Stomach (tissue), 9 donors: ENCODE data around the gene GAST. TPM values are rescaled to one million over a fixed set of nuclear protein-coding genes. Genes with fewer than 3 reads are reported as not detected.

ENCODE experiments used
- DNase-seq, 2 donors: peaks; one replicate each; pipeline versions ENCODE4 v3.0.0 to v3.0.0-alpha.2; 2013 to 2019
- H3K27ac ChIP-seq, 5 donors: fragments of 200-600 bp in 4 of 5; sonication (generic) in 4 of 5; one replicate each; pipeline ENCODE4 v1.5.1; 2013 to 2019; ENCODE audit warnings: mild to moderate bottlenecking in 1 of 5, moderate library complexity in 1 of 5
- H3K27me3 ChIP-seq, 3 donors: fragments of 200-600 bp; sonication (generic); one replicate each; pipeline ENCODE4 v1.5.1; 2017 to 2019; ENCODE audit warnings: mixed run types in 1 of 3
- H3K36me3 ChIP-seq, 4 donors: fragments of 200-600 bp; sonication (generic); 1 replicate in 3 of 4; 2 replicates in 1 of 4; pipeline ENCODE4 v1.5.1; 2016 to 2019
- H3K4me1 ChIP-seq, 4 donors: fragments of 200-600 bp; sonication (generic); one replicate each; pipeline ENCODE4 v1.5.1; 2016 to 2019
- H3K4me3 ChIP-seq, 4 donors: fragments of 200-600 bp; sonication (generic) in 3 of 4; one replicate each; pipeline ENCODE4 v1.5.1; 2016 to 2019; ENCODE audit warnings: mild to moderate bottlenecking in 1 of 4
- H3K9me3 ChIP-seq, 4 donors: fragments of 200-600 bp; sonication (generic); one replicate each; pipeline ENCODE4 v1.5.1; 2016 to 2019
- EP300 ChIP-seq: sonication (generic); formaldehyde crosslinking; IDR thresholded peaks from one replicate; pipeline ENCODE4 v1.6.1; 2017; ENCODE audit warnings: antibody characterized with exemption
- POLR2A ChIP-seq, 4 donors: fragments of 450-650 bp; IDR thresholded peaks; one replicate each; pipeline ENCODE4 v1.6.1; 2016; ENCODE audit warnings: antibody characterized with exemption in 4 of 4, control low read depth in 2 of 4, mild to moderate bottlenecking in 1 of 4, moderate library complexity in 1 of 4
- POLR2AphosphoS5 ChIP-seq, 3 donors: sonication (generic); formaldehyde crosslinking; IDR thresholded peaks; one replicate each; pipeline ENCODE4 v1.6.1; 2016; ENCODE audit warnings: antibody characterized with exemption in 3 of 3
- whole genome bisulfite sequencing, 5 donors: extraction: QIAGEN DNeasy Blood & Tissue Kit in 3 of 5; methylation state at CpG; one replicate each; pipeline versions ENCODE4 v1.1.5 to v1.1.7; 2013 to 2018; 5-methylcytosine and 5-hydroxymethylcytosine counted together
- intact Hi-C: fragments of 100-400 bp; cut with DNase I; formaldehyde crosslinking; loops from one replicate; pipeline ENCODE4 v1.15.1; 2023; ENCODE audit warnings: low total_unique reads
- polyA plus RNA-seq, 3 donors: library from polyadenylated mRNA; stranded (reverse); fragments of 200-250 nt; gene quantifications; one replicate each; pipeline ENCODE4 v1.2.3, GENCODE V29; 2013
- total RNA-seq, 5 donors: library from RNA; depleted of rRNA; stranded (reverse); fragments of >200 nt; gene quantifications; one replicate each; pipeline versions ENCODE4 v1.1.0 to v1.2.3, GENCODE V29; 2014 to 2016
- TF ChIP-seq, protein P1 (sequence below), 7 experiments: fragments of 450-650 bp in 4 of 7; fragments of 200-600 bp in 3 of 7; sonication (generic) in 3 of 7; IDR thresholded peaks; one replicate each; pipeline ENCODE4 v1.5.1; 2016 to 2019; ENCODE audit warnings: antibody characterized with exemption in 7 of 7, control low read depth in 2 of 7, mild to moderate bottlenecking in 1 of 7
- donor health status: healthy with polysubstance abuse.
- donor health status: Bipolar disorder and iron deficiency.
- donor health status: healthy.

Gene GAST
- total and polyA plus RNA-seq, 8 donors = 1.3 to 32.7 TPM; not detected in 6

DNA sequence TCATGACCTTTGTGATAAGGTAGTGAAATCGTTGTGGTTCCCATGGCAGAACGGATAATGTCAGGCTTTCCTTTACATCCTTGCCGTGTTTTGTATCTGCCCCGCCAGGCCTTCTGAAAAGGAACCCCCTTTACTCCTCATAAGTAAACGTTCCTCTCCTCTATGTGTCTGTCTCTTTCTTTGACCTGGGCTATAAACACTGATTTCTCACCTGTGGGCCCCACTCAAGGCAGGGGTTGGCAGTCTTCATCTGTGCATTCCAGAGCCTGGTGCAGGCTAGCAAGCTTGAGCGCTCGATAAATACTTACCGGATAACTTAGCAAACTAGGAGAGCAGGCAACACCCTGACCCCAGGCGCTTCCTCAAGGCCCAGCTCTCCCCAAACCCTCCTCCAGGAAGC, 29.6 kb downstream of the GAST start:
- Histone ChIP-seq H3K36me3 (no peaks in the 10 kb centered on the region), H3K27me3 (peaks cover 0 to 12% (median 8%) of the 10 kb centered on the region in 3 donors), H3K4me1 (peaks cover 0 to 6% (median 3%) of the 10 kb centered on the region in 4 donors), H3K9me3 (no peaks in the 10 kb centered on the region), H3K4me3 (no peak overlapping the region), H3K27ac (no peak overlapping the region)
- 76 to 81% (median 78%) methylated on average over 9 of the region's 9 CpGs for WGBS, 5 donors
- intact Hi-C loops = no loop called here
- TF ChIP-seq, protein P1, sequence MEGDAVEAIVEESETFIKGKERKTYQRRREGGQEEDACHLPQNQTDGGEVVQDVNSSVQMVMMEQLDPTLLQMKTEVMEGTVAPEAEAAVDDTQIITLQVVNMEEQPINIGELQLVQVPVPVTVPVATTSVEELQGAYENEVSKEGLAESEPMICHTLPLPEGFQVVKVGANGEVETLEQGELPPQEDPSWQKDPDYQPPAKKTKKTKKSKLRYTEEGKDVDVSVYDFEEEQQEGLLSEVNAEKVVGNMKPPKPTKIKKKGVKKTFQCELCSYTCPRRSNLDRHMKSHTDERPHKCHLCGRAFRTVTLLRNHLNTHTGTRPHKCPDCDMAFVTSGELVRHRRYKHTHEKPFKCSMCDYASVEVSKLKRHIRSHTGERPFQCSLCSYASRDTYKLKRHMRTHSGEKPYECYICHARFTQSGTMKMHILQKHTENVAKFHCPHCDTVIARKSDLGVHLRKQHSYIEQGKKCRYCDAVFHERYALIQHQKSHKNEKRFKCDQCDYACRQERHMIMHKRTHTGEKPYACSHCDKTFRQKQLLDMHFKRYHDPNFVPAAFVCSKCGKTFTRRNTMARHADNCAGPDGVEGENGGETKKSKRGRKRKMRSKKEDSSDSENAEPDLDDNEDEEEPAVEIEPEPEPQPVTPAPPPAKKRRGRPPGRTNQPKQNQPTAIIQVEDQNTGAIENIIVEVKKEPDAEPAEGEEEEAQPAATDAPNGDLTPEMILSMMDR (IDR thresholded peaks at IDR 0.05) = no peak
- TF ChIP-seq EP300 (no peak), POLR2A (IDR thresholded peaks at IDR 0.05) (no peak), POLR2AphosphoS5 (IDR thresholded peaks at IDR 0.05) (no peak)
- DNase-seq = no peak

DNA sequence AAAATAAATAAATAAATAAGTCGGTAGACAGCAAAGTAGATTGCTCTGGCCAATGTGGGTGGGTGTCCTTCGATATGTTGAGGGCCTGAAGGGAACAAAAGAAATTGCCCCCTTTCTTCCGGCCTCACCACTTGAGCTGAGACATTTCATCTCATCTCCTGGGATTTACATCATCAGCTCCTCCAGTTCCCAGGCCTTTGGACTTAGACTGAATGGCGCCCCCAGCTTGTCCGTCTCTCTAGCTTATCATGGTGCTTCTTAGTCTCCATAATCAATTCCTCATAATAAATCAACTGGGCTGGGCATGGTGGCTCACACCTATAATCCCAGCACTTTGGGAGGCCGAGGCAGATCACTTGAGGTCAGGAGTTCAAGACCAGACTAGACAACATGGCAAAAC, 36.1 kb downstream of the GAST start:
- intact Hi-C loops = no loop called here
- Histone ChIP-seq H3K27ac (no peak overlapping the region), H3K4me3 (no peak overlapping the region), H3K36me3 (peaks cover 0 to 14% (median 3%) of the 10 kb centered on the region in 4 donors), H3K4me1 (no peaks in the 10 kb centered on the region), H3K27me3 (no peaks in the 10 kb centered on the region), H3K9me3 (no peaks in the 10 kb centered on the region)
- TF ChIP-seq POLR2AphosphoS5 (IDR thresholded peaks at IDR 0.05) (no peak), POLR2A (IDR thresholded peaks at IDR 0.05) (no peak), EP300 (no peak)
- TF ChIP-seq, protein P1 (IDR thresholded peaks at IDR 0.05) = no peak
- no peak for DNase-seq
- WGBS, 5 donors = 83 to 89% (median 88%) methylated on average over 6 of the region's 6 CpGs

DNA sequence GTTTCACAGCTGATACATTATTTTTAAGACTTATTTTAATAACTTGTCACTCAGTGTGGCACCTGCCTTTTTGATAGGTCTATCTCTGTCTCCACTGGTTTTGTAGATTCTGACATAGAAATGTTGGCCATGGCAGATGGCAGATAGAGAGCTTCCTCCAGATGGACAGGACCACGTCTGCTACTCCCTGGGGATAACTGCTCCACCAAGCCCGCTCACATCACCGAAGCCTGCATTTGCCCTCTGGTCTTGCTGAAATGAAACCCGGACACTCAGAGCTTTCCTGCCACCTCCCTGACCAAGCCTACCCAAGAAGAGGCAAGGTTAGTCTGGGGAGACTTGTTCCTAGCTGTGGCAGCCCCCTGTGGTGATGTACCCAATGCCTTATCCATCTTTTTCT, 38.7 kb downstream of the GAST start:
- TF ChIP-seq POLR2A (IDR thresholded peaks at IDR 0.05) (no peak), EP300 (no peak), POLR2AphosphoS5 (IDR thresholded peaks at IDR 0.05) (no peak)
- TF ChIP-seq, protein P1 (IDR thresholded peaks at IDR 0.05) = no peak
- H3K36me3 ChIP-seq = peaks cover 12 to 40% (median 26%) of the 10 kb centered on the region in 4 donors
- 34 to 85% (median 78%) methylated on average over 2 to 4 of the region's 4 CpGs for WGBS, 5 donors
- H3K4me1 ChIP-seq = no peaks in the 10 kb centered on the region
- H3K27me3 ChIP-seq = no peaks in the 10 kb centered on the region
- no peak for DNase-seq
- no peak overlapping the region for H3K27ac ChIP-seq
- no peak overlapping the region for H3K4me3 ChIP-seq
- no peaks in the 10 kb centered on the region for H3K9me3 ChIP-seq
- intact Hi-C loops = no loop called here

DNA sequence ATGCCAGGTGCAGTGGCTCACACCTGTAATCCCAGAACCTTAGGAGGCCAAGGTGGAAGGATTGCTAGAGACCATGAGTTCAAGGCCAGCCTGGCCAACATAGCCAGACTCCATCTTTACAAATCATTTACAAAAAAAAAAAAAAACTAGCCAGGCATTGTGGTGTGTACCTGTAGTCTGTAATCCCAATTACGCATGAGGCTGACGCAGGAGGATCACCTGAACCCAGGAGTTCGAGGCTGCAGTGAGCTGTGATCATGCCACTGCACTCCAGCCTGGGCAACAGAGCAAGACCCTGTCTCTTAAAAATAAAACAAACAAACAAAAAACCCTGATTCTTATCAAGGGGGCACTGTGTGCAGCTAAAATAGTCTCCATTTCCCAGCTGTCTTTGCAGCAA, 39.2 kb downstream of the GAST start:
- no peak for TF ChIP-seq POLR2AphosphoS5 (IDR thresholded peaks at IDR 0.05)
- TF ChIP-seq, protein P1 (IDR thresholded peaks at IDR 0.05) = no peak
- TF ChIP-seq EP300 = no peak
- TF ChIP-seq POLR2A (IDR thresholded peaks at IDR 0.05) = no peak
- intact Hi-C loops = no loop called here
- H3K27me3 ChIP-seq = no peaks in the 10 kb centered on the region
- WGBS, 5 donors = 74 to 90% (median 79%) methylated on average over 3 of the region's 3 CpGs
- DNase-seq = no peak
- H3K27ac ChIP-seq = no peak overlapping the region
- H3K36me3 ChIP-seq = peaks cover 16 to 44% (median 30%) of the 10 kb centered on the region in 4 donors
- H3K4me1 ChIP-seq = no peaks in the 10 kb centered on the region
- H3K9me3 ChIP-seq = no peaks in the 10 kb centered on the region
- H3K4me3 ChIP-seq = no peak overlapping the region
